ENCODE data around the gene AGER.
A peak's percentile ranks its signal among the peaks of the same experiment; 100 is the strongest.

Gene AGER

GRCh38 chr6:32192608-32193039, 8.6 kb upstream of the AGER start, which contains the start of gene GPSM3:
TSS of gene GPSM3 (minus strand) at chr6:32192643. CDS start at chr6:32192513, 130 bp downstream.
- peaks cover 59 to 69% of the 10 kb centered on the region in 2 experiments for H3K4me1 ChIP-seq (ENCODE audit: control insufficient read depth in 1 of 2, insufficient read depth in 1 of 2, low read depth in 1 of 2, low read length in 1 of 2)
- peak within 1 kb of the TSS; percentile 81 to 97 for H3K4me3 ChIP-seq (ENCODE audit: low read depth in 1 of 2, low read length in 1 of 2)
- H3K27me3 ChIP-seq, result no peaks in the 10 kb centered on the region
- H3K27ac ChIP-seq, result peak within 1 kb of the TSS; percentile 95
- peak; percentile 12 for TF ChIP-seq CTCF (IDR thresholded peaks at IDR 0.05)
- no peaks in the 10 kb centered on the region for H3K9me3 ChIP-seq
- H3K36me3 ChIP-seq, result peaks cover 17% of the 10 kb centered on the region

- H3K4me3 ChIP-seq (ENCODE audit: low read depth in 1 of 2, low read length in 1 of 2), result peak overlapping the region; percentile 81 to 97
- H3K27me3 ChIP-seq, result no peaks in the 10 kb centered on the region
- peaks cover 24% of the 10 kb centered on the region for H3K36me3 ChIP-seq
- TF ChIP-seq CTCF (IDR thresholded peaks at IDR 0.05), result no peak
- H3K9me3 ChIP-seq, result no peaks in the 10 kb centered on the region
- peaks cover 60 to 69% of the 10 kb centered on the region in 2 experiments for H3K4me1 ChIP-seq (ENCODE audit: control insufficient read depth in 1 of 2, insufficient read depth in 1 of 2, low read depth in 1 of 2, low read length in 1 of 2)
- peak overlapping the region; percentile 95 for H3K27ac ChIP-seq
Observed at GRCh38 chr6:32191696-32192607, 7.9 kb upstream of the AGER start.

GRCh38 chr6:32190911-32191677, 7.0 kb upstream of the AGER start:
- H3K4me3 ChIP-seq (ENCODE audit: low read depth in 1 of 2, low read length in 1 of 2), result peak overlapping the region; percentile 81 to 97

GRCh38 chr6:32190054-32190851, 6.2 kb upstream of the AGER start, which contains the start of gene PBX2:
TSS of gene PBX2 (minus strand) at chr6:32190202. CDS start at chr6:32189915, 287 bp downstream.
- no peak for TF ChIP-seq CTCF (IDR thresholded peaks at IDR 0.05)
- H3K4me3 ChIP-seq (ENCODE audit: low read depth in 1 of 2, low read length in 1 of 2), result peak within 1 kb of the TSS; percentile 81 to 97
- peaks cover 55 to 72% of the 10 kb centered on the region in 2 experiments for H3K4me1 ChIP-seq (ENCODE audit: control insufficient read depth in 1 of 2, insufficient read depth in 1 of 2, low read depth in 1 of 2, low read length in 1 of 2)
- no peaks in the 10 kb centered on the region for H3K27me3 ChIP-seq
- H3K9me3 ChIP-seq, result no peaks in the 10 kb centered on the region
- peaks cover 38% of the 10 kb centered on the region for H3K36me3 ChIP-seq
- peak within 1 kb of the TSS; percentile 95 for H3K27ac ChIP-seq

More at GRCh38 chr6:32190911-32191677, 7.0 kb upstream of the AGER start:
- Histone ChIP-seq H3K27me3 (no peaks in the 10 kb centered on the region), H3K36me3 (peaks cover 32% of the 10 kb centered on the region), H3K4me1 (ENCODE audit: control insufficient read depth in 1 of 2, insufficient read depth in 1 of 2, low read depth in 1 of 2, low read length in 1 of 2) (peaks cover 58 to 69% of the 10 kb centered on the region in 2 experiments), H3K27ac (peak overlapping the region; percentile 95), H3K9me3 (no peaks in the 10 kb centered on the region)
- no peak for TF ChIP-seq CTCF (IDR thresholded peaks at IDR 0.05)

GRCh38 chr6:32189742-32190053, 5.6 kb upstream of the AGER start:
- Histone ChIP-seq H3K27me3 (no peaks in the 10 kb centered on the region), H3K4me1 (ENCODE audit: control insufficient read depth in 1 of 2, insufficient read depth in 1 of 2, low read depth in 1 of 2, low read length in 1 of 2) (peaks cover 54 to 66% of the 10 kb centered on the region in 2 experiments), H3K27ac (peak overlapping the region; percentile 95), H3K4me3 (ENCODE audit: low read depth in 1 of 2, low read length in 1 of 2) (peak overlapping the region; percentile 81 to 97), H3K36me3 (peaks cover 38% of the 10 kb centered on the region), H3K9me3 (no peaks in the 10 kb centered on the region)
- no peak for TF ChIP-seq CTCF (IDR thresholded peaks at IDR 0.05)

All from neutrophil (primary cell).